Astrocyte of the spinal cord (primary cell): ENCODE measurements around the gene KDM3B.

Source experiments
- DNase-seq: peaks from one replicate; pipeline ENCODE4 v3.0.0; 2011; ENCODE audit warnings: low read depth, low spot score
- H3K4me3 ChIP-seq: 2 replicates; pipeline ENCODE4 v1.5.1; 2011; ENCODE audit warnings: low read depth, mild to moderate bottlenecking, low read length, moderate library complexity
- CTCF ChIP-seq: IDR thresholded peaks from 2 replicates; pipeline ENCODE4 v1.5.1; 2012; ENCODE audit warnings: low read depth, mild to moderate bottlenecking, low read length, inconsistent platforms
- in situ Hi-C: cut with HindIII; loops from 2 replicates; pipeline ENCODE4 v1.10.0; 2017; ENCODE audit warnings: low sequenced_read_pairs

Gene KDM3B

GRCh38 chr5:138440159-138441073 is 87.9 kb downstream of the KDM3B start:
- in situ Hi-C loops: no loop called here
- no peak for TF ChIP-seq CTCF
- DNase-seq: no peak
- H3K4me3 ChIP-seq: peak overlapping the region; percentile 70

GRCh38 chr5:138441221-138441620 is 88.7 kb downstream of the KDM3B start:
- no peak overlapping the region for H3K4me3 ChIP-seq
- no peak for TF ChIP-seq CTCF
- no peak for DNase-seq
- in situ Hi-C loops: no loop called here

GRCh38 chr5:138444078-138444773 is 91.7 kb downstream of the KDM3B start:
- H3K4me3 ChIP-seq: no peak overlapping the region
- in situ Hi-C loops: no loop called here
- no peak for TF ChIP-seq CTCF
- DNase-seq: no peak

- in situ Hi-C loops: no loop called here
- no peak for DNase-seq
- TF ChIP-seq CTCF: no peak
- no peak overlapping the region for H3K4me3 ChIP-seq
Observed at GRCh38 chr5:138444774-138445546, 92.5 kb downstream of the KDM3B start.

GRCh38 chr5:138445547-138446271 is 93.2 kb downstream of the KDM3B start:
- H3K4me3 ChIP-seq: no peak overlapping the region
- no peak for DNase-seq
- TF ChIP-seq CTCF: no peak
- in situ Hi-C loops: no loop called here

GRCh38 chr5:138448070-138448469 is 95.6 kb downstream of the KDM3B start:
- DNase-seq: no peak
- H3K4me3 ChIP-seq: no peak overlapping the region
- in situ Hi-C loops: no loop called here
- TF ChIP-seq CTCF: no peak
